GM18498 (cell line): ENCODE data around the gene SSBP2.
"Not testable (repeated sequence)": the region's sequence is repeated elsewhere in the genome, so short reads cannot be mapped to it uniquely, and the experiment has no call there.

ENCODE experiments used
- ATAC-seq: cut with Tn5 transposase; IDR thresholded peaks from one replicate; pipeline ENCODE4 v1.9.1; 2021; ENCODE audit warnings: mild to moderate bottlenecking, moderate library complexity; ENCODE audit not compliant: unreplicated experiment

Gene SSBP2

GRCh38 chr5:81473395-81473794 lies 277.5 kb downstream of the SSBP2 start:
- not testable (repeated sequence) for ATAC-seq

DNA sequence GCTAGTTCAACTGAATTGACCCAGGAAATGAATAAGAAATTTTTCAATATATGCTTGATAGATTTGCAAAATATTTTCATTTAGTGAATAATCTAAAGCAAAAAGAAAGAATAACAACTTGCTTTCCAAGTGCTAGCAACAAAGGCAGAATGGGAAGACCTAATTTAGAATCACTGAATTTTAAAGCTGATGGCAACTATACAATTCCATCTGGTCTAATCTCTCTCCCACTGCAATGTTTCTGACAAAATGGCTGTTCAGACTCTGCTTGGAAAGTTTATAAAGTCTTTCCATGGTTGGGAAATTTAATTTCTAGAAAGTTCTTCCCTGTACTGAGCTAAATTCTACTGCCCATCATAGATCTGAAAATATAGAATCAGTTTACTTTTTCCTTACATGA lies 281.2 kb downstream of the SSBP2 start:
- no peak for ATAC-seq

- no peak for ATAC-seq
Measured at GRCh38 chr5:81450940-81451339, 300.0 kb downstream of the SSBP2 start.

DNA sequence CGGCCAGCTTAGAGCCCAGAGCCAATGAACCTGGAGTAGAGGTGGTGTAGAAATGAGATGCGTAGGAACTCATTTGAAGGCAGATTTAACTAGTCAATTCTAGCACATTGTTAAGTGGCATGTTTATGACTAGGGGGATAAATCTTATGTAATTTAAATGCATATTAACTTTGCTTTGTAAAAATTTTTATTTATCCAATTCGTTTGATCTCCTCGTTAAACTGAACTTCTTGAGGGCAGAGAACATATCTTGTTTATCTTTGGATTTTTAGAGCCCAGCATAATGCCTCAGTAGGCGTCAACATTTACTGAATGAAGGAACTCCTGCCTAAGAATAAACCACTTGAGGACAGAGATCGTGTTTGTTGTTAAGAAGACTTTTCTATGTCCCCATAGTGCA lies 315.9 kb downstream of the SSBP2 start:
- ATAC-seq, result no peak

DNA sequence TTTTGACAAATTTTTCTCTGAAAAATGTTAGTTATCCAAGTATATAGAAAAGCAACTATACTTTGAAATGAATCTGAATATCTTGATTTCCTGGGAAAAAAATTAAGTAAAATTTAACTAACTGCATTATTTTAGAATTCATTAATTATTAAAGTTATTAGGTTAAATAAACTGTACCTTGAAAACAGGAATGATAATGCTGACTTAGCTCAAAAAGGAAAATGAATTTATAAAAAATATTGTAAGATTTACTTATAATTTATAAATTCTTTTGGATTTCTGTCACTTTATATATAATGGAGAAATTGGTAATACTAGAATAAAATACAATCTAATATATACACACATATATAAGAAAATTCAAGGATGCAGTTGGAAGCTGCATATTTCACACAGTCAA lies 320.9 kb downstream of the SSBP2 start:
- ATAC-seq, result no peak

DNA sequence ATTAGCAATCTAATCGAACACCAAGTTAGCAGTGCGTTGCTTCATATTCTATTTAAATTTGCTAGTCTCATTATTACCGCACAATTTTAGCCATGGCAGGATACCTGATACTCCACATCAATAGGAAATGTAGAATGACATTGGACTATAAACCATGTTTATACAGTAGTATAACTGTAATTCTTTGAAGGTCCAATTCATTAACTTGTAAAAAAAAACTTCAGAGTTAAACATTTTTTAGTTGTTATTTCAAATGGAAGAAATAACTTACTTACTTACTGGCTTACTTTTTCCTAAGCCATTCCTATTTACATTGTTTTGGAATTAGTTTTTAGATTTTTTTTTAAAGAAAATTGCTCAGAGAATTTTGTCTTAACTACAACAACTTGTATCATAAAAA lies 321.5 kb downstream of the SSBP2 start:
- ATAC-seq, result no peak

DNA sequence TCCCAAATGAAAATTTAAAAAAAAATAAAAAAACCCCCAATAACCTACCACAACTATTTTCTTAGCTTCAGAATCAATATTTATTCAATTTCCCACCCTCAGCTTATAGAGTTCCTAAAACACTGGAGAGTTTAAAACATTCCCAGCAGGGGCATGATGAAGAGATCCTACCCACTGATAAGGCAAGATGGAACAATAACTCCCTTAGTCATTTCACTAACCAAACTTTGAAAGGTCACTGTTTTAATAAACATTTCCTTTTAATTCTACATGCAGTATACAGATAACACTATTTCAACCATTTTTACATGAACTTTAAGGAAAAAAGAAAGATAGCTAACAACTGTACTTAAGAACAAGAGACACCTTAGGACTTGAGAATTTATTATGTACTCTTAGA lies 322.0 kb downstream of the SSBP2 start:
- no peak for ATAC-seq

GRCh38 chr5:81428446-81428845 lies 322.5 kb downstream of the SSBP2 start:
- ATAC-seq, result no peak

- ATAC-seq, result no peak
Measured at GRCh38 chr5:81427566-81427965, 323.3 kb downstream of the SSBP2 start.

DNA sequence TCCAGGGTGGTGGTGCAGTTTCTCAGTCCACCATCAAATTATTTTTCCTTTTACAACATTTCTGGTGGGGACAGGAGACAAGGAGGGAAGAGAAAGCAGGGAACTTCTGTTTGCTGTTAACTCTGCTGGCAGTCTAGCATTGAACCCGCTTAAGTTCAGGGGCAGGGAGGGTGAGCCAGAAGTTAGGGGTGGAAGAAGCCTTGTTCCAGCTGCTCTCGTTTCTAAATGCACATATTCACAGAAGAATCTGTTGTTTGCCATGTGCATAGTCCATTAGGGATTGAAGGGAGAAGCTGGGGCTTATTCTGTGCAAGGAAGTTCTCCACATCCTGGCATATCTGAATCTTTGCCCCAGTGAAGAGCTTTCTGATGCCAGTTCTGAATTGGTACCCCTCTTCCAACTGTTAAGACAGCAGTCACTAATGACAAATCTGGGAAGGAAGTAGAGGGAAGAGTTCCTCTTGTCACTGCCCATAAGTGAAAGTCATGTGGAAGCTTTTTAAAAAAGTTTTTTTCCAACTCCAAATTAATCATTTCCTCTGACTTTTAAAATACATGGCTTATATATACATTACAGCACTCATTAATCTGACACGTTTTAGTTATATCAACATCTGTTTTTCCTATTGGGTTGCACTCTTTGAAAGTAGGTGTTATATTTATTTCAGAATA lies 324.4 kb downstream of the SSBP2 start:
- no peak for ATAC-seq

- ATAC-seq, result peak; percentile 54
Measured at GRCh38 chr5:81425569-81425968, 325.3 kb downstream of the SSBP2 start.

GRCh38 chr5:81424728-81425127 lies 326.2 kb downstream of the SSBP2 start:
- no peak for ATAC-seq

DNA sequence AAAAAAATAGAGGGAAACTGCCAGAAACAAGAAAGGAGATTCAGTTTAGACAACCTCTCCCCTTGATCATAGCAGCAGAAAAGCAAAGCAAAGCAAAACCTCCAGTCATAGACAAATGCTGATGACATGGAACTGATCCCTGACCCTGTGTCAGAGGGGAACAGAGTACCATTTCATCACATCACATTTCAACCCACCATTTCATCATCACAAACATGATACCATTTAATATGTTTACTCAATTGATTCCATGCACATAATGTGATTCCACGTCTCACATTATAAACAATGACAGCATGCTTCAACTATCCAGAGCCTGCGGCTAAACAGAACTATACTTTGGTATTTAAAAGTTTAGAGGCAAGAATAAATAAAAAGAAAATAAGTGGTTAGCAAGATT lies 328.2 kb downstream of the SSBP2 start:
- no peak for ATAC-seq

DNA sequence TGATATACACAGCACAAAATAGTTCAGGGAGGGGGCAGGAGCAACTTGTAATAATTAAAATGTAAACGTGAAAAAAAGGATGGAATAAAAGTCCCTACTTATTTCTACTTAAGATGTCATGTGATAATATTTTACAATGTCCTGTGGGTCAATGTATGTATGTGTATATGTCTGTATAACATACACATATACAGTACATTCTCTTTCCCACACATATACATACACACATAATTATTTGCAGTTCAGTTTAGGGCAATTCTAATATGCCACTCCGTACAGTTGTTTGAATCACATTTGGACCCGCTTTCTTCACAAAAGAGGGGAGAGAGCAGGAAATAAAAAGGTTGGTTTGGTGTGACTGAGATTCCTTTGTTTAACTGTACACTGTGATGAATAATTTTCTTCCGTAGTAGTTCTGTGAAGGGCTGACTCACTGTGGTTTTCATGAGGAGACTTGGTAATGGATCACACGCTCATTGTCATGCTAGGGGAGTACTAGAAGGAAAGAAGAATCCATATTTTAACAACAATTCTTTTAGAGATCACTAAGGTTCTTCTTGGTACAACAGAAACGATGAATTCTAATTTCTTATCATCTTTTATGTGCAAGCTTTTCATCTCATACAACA lies 330.7 kb downstream of the SSBP2 start:
- ATAC-seq, result no peak

- no peak for ATAC-seq
Measured at GRCh38 chr5:81418606-81419005, 332.3 kb downstream of the SSBP2 start.

DNA sequence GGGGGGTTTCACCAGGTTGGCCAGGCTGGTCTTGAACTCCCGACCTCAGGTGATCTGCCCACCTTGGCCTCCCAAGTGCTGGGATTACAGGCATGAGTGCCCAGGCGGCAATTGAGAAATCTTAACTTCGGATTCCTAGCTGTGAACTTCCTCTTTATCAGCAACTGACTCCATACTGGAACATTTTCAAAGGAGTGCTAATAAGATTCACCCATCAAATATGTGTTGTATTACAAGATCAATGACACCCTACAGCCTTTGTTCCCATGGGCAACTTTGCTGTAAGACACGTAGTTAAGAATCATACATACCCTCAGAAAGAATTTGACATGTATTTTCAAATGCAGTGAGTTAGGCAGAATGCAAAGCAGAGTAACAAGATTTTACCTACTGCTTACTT lies 333.8 kb downstream of the SSBP2 start:
- no peak for ATAC-seq

- ATAC-seq, result no peak
Measured at GRCh38 chr5:81409896-81410295, 341.0 kb downstream of the SSBP2 start.

GRCh38 chr5:81409361-81409760 lies 341.5 kb downstream of the SSBP2 start:
- no peak for ATAC-seq

DNA sequence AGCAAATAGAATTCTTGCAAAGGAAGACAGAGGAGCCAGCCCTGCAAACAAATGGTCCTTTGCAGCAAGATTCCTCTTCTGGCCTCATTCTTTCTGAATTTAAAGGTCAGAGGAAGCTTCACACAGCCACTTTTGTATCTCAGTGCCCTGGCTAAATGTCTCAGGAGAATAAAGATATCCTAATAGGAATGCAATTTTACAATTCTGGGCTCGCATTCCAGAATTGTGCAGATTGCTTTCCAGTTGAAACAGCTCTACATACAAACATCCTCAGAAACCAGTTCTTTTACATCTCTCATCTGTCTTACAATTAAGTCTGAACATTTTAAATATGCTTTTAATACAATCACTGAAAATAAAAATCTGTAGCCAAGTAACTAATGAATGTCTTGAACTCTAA lies 342.4 kb downstream of the SSBP2 start:
- no peak for ATAC-seq

- ATAC-seq, result not testable (repeated sequence)
Measured at GRCh38 chr5:81407811-81408210, 343.1 kb downstream of the SSBP2 start.

- no peak for ATAC-seq
Measured at GRCh38 chr5:81405126-81405891, 345.6 kb downstream of the SSBP2 start.
